SK-N-SH treated with all-trans-retinoic acid at 6 μM for 48 hours (cell line): ENCODE measurements around the gene MAFB.

Experiments used
- ATAC-seq: fragments of 200-7000 bp; cut with Tn5 transposase; 3 replicates; pipeline ENCODE4 v1.9.1; 2020; ENCODE audit warnings: mild to moderate bottlenecking, moderate library complexity
- ARNTL ChIP-seq: fragments of 450-650 bp; formaldehyde crosslinking; IDR thresholded peaks from 2 replicates; pipeline ENCODE4 v1.5.0; 2020; ENCODE audit warnings: low read depth, mild to moderate bottlenecking, moderate library complexity, borderline replicate concordance
- BACH2 ChIP-seq: fragments of 250-450 bp; sonication (Bioruptor Pico); IDR thresholded peaks from 2 replicates; pipeline ENCODE4 v1.9.0; 2021; ENCODE audit warnings: mild to moderate bottlenecking, borderline replicate concordance
- CSDC2 ChIP-seq: fragments of 250-450 bp; sonication (Bioruptor Pico); IDR thresholded peaks from 2 replicates; pipeline ENCODE4 v1.5.0; 2020; ENCODE audit warnings: mild to moderate bottlenecking, moderate library complexity
- ESRRG ChIP-seq: fragments of 250-450 bp; sonication (Bioruptor Pico); IDR thresholded peaks from 2 replicates; pipeline ENCODE4 v1.6.1; 2021; ENCODE audit warnings: mild to moderate bottlenecking
- GLIS3 ChIP-seq: fragments of 250-450 bp; sonication (Bioruptor Pico); IDR thresholded peaks from 2 replicates; pipeline ENCODE4 v1.5.0; 2020; ENCODE audit warnings: mild to moderate bottlenecking, moderate library complexity
- OSR1 ChIP-seq: fragments of 250-450 bp; sonication (Bioruptor Pico); IDR thresholded peaks from 2 replicates; pipeline ENCODE4 v1.8.0; 2022; ENCODE audit warnings: moderate library complexity, mild to moderate bottlenecking, inconsistent platforms
- PPARA ChIP-seq: fragments of 250-450 bp; sonication (Bioruptor Pico); IDR thresholded peaks from 2 replicates; pipeline ENCODE4 v1.5.0; 2020; ENCODE audit warnings: mild to moderate bottlenecking, borderline replicate concordance
- SNAI2 ChIP-seq: fragments of 250-450 bp; sonication (Bioruptor Pico); IDR thresholded peaks from 2 replicates; pipeline ENCODE4 v1.5.0; 2020; ENCODE audit warnings: mild to moderate bottlenecking, moderate library complexity
- TCF4 ChIP-seq: fragments of 250-450 bp; sonication (Bioruptor Pico); IDR thresholded peaks from 2 replicates; pipeline ENCODE4 v1.8.0; 2021; ENCODE audit warnings: mild to moderate bottlenecking, moderate library complexity, borderline replicate concordance
- TOX ChIP-seq: fragments of 250-450 bp; sonication (Bioruptor Pico); IDR thresholded peaks from 2 replicates; pipeline ENCODE4 v1.8.0; 2021; ENCODE audit warnings: mild to moderate bottlenecking, moderate library complexity, borderline replicate concordance
- ZC3H10 ChIP-seq: fragments of 250-450 bp; sonication (Bioruptor Pico); IDR thresholded peaks from 2 replicates; pipeline ENCODE4 v1.5.1; 2021; ENCODE audit warnings: mild to moderate bottlenecking, moderate library complexity
- ZFP3 ChIP-seq: fragments of 250-450 bp; sonication (Bioruptor Pico); IDR thresholded peaks from 2 replicates; pipeline ENCODE4 v1.5.0; 2020; ENCODE audit warnings: mild to moderate bottlenecking, moderate library complexity
- ZFP30 ChIP-seq: fragments of 450-650 bp; formaldehyde crosslinking; IDR thresholded peaks from 2 replicates; pipeline ENCODE4 v1.5.0; 2022; ENCODE audit warnings: mild to moderate bottlenecking, moderate library complexity
- ZNF565 ChIP-seq: fragments of 450-650 bp; formaldehyde crosslinking; conservative IDR thresholded peaks from 2 replicates; pipeline ENCODE4 v1.5.0; 2020; ENCODE audit warnings: low read depth, mild to moderate bottlenecking, moderate library complexity
- ZNF70 ChIP-seq: fragments of 450-650 bp; formaldehyde crosslinking; IDR thresholded peaks from 2 replicates; pipeline ENCODE4 v1.5.0; 2020; ENCODE audit warnings: mild to moderate bottlenecking, moderate library complexity
- TF ChIP-seq, protein P1 (sequence below): fragments of 250-450 bp; sonication (Bioruptor Pico); IDR thresholded peaks from 2 replicates; pipeline ENCODE4 v1.5.1; 2020; ENCODE audit warnings: low read depth, mild to moderate bottlenecking, moderate library complexity
- TF ChIP-seq, protein P2 (sequence below): fragments of 250-450 bp; sonication (Bioruptor Pico); IDR thresholded peaks from 2 replicates; pipeline ENCODE4 v1.8.0; 2020; ENCODE audit warnings: mild to moderate bottlenecking, moderate library complexity, borderline replicate concordance
- TF ChIP-seq, protein P3 (sequence below): fragments of 250-450 bp; sonication (Bioruptor Pico); IDR thresholded peaks from 2 replicates; pipeline ENCODE4 v1.5.0; 2020; ENCODE audit warnings: mild to moderate bottlenecking, moderate library complexity
- TF ChIP-seq, protein P4 (sequence below): fragments of 250-450 bp; sonication (Bioruptor Pico); IDR thresholded peaks from 2 replicates; pipeline ENCODE4 v1.8.0; 2021; ENCODE audit warnings: low read depth, mild to moderate bottlenecking, moderate library complexity, borderline replicate concordance

MAFB gene

DNA sequence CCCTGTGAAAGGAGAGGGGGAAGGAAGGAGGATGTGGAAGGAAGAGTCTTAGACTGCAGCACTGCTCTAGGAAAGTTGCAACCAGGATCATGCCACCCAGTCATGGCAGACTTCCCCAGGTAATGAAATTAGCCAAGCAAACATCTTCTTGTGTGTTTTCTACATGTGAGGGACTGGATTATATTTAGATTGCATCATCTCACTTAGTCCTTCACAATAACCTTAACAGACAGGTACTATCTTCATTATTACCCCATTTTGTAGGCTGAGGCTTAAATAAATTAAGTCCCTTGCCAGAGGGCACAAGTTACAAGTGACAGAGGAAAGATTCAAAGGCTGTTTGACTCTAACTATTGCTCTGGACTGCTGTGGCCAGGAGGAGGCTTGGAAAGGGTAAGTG is 9.7 kb upstream of the MAFB start:
- no peak for TF ChIP-seq OSR1 (CRISPR knock-in tag)
- TF ChIP-seq, protein P1, sequence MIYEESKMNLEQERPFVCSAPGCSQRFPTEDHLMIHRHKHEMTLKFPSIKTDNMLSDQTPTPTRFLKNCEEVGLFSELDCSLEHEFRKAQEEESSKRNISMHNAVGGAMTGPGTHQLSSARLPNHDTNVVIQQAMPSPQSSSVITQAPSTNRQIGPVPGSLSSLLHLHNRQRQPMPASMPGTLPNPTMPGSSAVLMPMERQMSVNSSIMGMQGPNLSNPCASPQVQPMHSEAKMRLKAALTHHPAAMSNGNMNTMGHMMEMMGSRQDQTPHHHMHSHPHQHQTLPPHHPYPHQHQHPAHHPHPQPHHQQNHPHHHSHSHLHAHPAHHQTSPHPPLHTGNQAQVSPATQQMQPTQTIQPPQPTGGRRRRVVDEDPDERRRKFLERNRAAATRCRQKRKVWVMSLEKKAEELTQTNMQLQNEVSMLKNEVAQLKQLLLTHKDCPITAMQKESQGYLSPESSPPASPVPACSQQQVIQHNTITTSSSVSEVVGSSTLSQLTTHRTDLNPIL (CRISPR knock-in tag) = no peak
- TF ChIP-seq, protein P2, sequence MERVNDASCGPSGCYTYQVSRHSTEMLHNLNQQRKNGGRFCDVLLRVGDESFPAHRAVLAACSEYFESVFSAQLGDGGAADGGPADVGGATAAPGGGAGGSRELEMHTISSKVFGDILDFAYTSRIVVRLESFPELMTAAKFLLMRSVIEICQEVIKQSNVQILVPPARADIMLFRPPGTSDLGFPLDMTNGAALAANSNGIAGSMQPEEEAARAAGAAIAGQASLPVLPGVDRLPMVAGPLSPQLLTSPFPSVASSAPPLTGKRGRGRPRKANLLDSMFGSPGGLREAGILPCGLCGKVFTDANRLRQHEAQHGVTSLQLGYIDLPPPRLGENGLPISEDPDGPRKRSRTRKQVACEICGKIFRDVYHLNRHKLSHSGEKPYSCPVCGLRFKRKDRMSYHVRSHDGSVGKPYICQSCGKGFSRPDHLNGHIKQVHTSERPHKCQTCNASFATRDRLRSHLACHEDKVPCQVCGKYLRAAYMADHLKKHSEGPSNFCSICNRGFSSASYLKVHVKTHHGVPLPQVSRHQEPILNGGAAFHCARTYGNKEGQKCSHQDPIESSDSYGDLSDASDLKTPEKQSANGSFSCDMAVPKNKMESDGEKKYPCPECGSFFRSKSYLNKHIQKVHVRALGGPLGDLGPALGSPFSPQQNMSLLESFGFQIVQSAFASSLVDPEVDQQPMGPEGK (CRISPR knock-in tag) = no peak
- no peak for TF ChIP-seq TOX
- TF ChIP-seq, all 23 proteins: peak for 0
- no peak for ATAC-seq

DNA sequence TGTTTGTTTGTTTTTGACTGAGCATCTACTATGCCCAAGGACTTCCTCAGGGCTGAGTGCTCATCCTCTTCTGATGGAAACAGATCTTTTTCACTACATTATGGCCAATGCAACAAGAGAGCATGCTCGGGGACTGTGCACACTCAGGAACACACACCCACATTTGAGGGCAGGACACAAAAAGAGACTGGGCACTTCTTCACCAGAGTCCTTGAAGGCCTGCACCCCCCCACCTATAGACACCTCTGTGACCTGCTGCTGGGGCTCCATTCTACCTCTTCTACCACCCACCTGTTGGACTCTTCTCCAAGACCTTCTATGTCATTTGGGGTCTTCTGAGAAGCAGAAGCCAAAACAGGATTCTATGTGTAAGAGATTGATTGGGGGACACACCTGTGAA is 9.2 kb upstream of the MAFB start:
- no peak for ATAC-seq
- TF ChIP-seq PPARA (CRISPR knock-in tag) (no peak), ZFP30 (no peak), ZNF70 (CRISPR knock-in tag) (no peak), SNAI2 (CRISPR knock-in tag) (no peak), ZFP3 (CRISPR knock-in tag) (no peak), ARNTL (CRISPR knock-in tag) (no peak)
- TF ChIP-seq, protein P2 (CRISPR knock-in tag) = no peak
- TF ChIP-seq, protein P3, sequence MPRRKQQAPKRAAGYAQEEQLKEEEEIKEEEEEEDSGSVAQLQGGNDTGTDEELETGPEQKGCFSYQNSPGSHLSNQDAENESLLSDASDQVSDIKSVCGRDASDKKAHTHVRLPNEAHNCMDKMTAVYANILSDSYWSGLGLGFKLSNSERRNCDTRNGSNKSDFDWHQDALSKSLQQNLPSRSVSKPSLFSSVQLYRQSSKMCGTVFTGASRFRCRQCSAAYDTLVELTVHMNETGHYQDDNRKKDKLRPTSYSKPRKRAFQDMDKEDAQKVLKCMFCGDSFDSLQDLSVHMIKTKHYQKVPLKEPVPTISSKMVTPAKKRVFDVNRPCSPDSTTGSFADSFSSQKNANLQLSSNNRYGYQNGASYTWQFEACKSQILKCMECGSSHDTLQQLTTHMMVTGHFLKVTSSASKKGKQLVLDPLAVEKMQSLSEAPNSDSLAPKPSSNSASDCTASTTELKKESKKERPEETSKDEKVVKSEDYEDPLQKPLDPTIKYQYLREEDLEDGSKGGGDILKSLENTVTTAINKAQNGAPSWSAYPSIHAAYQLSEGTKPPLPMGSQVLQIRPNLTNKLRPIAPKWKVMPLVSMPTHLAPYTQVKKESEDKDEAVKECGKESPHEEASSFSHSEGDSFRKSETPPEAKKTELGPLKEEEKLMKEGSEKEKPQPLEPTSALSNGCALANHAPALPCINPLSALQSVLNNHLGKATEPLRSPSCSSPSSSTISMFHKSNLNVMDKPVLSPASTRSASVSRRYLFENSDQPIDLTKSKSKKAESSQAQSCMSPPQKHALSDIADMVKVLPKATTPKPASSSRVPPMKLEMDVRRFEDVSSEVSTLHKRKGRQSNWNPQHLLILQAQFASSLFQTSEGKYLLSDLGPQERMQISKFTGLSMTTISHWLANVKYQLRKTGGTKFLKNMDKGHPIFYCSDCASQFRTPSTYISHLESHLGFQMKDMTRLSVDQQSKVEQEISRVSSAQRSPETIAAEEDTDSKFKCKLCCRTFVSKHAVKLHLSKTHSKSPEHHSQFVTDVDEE = no peak
- TF ChIP-seq, protein P4, sequence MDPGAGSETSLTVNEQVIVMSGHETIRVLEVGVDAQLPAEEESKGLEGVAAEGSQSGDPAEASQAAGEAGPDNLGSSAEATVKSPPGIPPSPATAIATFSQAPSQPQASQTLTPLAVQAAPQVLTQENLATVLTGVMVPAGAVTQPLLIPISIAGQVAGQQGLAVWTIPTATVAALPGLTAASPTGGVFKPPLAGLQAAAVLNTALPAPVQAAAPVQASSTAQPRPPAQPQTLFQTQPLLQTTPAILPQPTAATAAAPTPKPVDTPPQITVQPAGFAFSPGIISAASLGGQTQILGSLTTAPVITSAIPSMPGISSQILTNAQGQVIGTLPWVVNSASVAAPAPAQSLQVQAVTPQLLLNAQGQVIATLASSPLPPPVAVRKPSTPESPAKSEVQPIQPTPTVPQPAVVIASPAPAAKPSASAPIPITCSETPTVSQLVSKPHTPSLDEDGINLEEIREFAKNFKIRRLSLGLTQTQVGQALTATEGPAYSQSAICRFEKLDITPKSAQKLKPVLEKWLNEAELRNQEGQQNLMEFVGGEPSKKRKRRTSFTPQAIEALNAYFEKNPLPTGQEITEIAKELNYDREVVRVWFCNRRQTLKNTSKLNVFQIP (CRISPR knock-in tag) = no peak

DNA sequence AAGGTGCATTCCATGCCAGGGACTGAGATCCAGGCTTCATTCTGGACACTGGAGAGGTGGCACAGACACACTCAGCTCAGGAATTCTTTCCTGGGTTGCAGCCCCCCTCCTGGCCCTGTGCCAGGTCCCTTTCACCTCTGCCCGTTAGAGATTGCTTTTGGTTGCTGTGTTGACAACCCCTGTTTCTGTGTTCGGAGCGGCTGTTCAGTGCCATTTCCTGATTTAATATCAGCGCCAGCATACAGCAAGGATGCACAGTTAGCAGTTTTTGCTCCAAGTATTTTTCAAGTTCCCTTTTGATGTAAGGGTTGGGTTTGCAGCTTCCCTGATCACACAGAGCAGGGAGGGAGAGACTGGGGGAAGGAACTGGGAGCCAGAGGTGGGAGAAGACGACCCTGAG is 8.5 kb upstream of the MAFB start:
- no peak for TF ChIP-seq OSR1 (CRISPR knock-in tag)
- TF ChIP-seq TCF4 (CRISPR knock-in tag) = no peak
- TF ChIP-seq CSDC2 (CRISPR knock-in tag) = no peak
- no peak for TF ChIP-seq ESRRG (CRISPR knock-in tag)
- no peak for TF ChIP-seq ZFP3 (CRISPR knock-in tag)
- TF ChIP-seq, protein P1 (CRISPR knock-in tag) = no peak
- TF ChIP-seq, protein P4 (CRISPR knock-in tag) = no peak
- no peak for TF ChIP-seq BACH2
- TF ChIP-seq ZC3H10 (CRISPR knock-in tag) = no peak
- TF ChIP-seq, protein P2 (CRISPR knock-in tag) = no peak
- no peak for TF ChIP-seq PPARA (CRISPR knock-in tag)
- TF ChIP-seq ZNF565 (CRISPR knock-in tag) = no peak
- TF ChIP-seq SNAI2 (CRISPR knock-in tag) = no peak
- TF ChIP-seq GLIS3 (CRISPR knock-in tag) = no peak
- no peak for ATAC-seq
